GM04503 (cell line): ENCODE data around the gene PET100.
A peak's percentile ranks its signal among the peaks of the same experiment; 100 is the strongest.

Experiments used
- DNase-seq: peaks from one replicate; pipeline ENCODE4 v3.0.0-alpha.2; 2012; ENCODE audit warnings: low read depth

The PET100 gene, protein sequence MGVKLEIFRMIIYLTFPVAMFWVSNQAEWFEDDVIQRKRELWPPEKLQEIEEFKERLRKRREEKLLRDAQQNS

DNA sequence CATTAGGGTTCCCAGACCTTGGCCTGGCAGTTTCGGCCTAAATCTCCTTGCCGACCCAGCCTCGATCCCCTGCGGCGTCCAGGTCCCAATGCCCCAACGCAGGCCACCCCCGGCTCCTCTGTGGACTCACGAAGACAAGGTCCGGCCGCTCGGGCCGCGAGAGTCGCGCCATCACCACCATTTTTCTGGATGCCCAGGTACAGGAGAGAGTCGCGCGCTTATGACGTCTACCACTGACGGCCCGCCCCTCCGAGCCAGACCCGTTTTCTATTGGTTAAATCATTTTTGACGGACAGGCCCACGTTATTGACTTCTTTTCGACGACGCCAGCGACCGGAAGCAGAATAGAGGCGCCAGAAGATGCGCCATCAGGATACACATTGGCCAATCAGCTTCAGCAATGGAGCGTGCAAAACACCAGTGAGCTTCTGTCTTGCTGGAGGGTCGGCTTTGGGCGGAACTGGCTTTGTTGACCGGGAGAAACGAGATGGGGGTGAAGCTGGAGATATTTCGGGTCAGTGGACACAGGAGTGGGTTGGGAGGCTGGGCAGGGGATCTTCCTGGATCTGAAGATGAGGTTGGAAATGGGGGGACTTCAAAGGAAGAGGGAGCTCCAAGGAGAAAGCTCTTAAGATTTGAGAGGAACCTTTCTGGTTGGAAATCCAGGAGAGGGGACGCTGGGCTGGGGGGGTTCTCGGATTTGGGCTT lies at the start of gene PET100, which contains the start of gene XAB2:
PET100 (plus strand) TSS at position 447 of the 708 bp plus-strand sequence; CDS start at position 488, 41 bp downstream.
XAB2 (minus strand) TSS at position 199 of the 708 bp plus-strand sequence; CDS start at position 181, 18 bp downstream.
- peak; percentile 94 for DNase-seq

DNA sequence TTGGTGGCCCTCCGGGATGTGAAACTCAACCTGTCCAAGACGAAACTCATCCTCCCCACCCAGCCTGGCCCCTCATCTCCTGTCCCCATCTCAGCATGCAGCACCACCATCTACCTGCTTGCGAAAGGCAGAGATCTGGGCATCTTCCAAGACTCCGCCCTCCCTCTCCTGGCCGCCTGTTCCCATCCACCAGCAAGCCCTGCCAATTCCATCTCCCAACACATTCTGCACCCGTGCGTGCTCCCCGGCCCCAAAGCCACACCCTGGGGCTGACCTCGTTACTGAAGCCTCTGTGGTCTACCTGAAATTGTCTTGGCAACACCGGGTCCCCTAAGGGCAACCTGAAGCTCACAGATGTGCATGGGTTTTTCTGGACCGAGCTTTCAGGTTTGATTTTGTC lies 47.1 kb upstream of the PET100 start:
- DNase-seq: no peak

DNA sequence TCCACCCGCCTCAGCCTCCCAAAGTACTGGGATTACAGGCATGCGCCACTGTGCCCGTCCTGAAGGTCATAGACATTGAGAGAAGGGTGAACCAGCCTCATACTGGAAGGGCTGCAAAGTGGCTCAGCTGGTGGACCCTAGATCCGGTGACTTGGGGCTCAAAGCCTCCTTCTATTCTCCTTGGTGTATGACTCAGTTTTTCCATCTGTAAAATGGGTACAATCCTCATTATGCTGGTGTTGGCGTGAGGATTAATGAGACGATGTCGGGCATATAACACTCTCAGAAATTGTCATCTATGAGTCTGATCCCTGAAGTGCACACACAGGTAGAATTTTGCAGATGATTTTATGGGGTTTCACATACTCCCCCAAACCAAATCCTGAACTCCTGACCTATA lies 39.8 kb upstream of the PET100 start:
- DNase-seq: no peak

GRCh38 chr19:7590256-7590655 lies 39.3 kb upstream of the PET100 start:
- no peak for DNase-seq

DNA sequence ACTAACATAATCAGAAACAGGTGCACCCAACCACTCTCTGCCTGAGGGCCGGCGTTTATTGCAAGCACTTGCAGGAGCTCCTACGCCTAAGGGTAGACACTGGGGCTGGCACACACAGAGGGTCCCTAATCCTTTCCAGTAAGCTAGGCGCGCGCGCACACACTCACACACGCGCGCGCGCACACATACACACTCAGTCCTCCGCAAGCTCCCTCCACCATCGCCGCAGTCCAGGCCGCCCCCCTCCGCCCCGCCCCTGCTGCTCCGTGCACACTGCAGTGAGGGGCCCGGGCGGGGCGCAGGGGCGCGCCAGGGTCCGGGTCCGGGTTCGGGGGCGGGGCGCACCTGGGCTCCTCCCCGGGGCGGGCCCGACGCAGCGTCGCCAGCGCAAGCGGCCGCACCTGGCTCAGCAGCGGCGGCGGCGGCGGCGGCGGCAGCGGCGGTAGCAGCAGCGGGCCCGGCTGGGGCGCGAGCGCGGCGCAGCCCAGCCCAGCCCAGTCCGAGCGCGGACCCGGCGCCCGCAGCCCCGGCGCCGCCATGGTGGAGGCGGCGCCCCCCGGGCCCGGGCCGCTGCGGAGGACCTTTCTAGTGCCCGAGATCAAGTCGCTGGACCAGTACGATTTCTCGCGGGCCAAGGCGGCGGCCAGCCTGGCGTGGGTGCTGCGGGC lies 34.0 kb upstream of the PET100 start, which contains the start of gene CAMSAP3:
CAMSAP3 (plus strand) TSS at position 398 of the 668 bp plus-strand sequence; CDS start at position 538, 140 bp downstream.
- no peak for DNase-seq

GRCh38 chr19:7596211-7596937 lies 33.2 kb upstream of the PET100 start:
- no peak for DNase-seq

DNA sequence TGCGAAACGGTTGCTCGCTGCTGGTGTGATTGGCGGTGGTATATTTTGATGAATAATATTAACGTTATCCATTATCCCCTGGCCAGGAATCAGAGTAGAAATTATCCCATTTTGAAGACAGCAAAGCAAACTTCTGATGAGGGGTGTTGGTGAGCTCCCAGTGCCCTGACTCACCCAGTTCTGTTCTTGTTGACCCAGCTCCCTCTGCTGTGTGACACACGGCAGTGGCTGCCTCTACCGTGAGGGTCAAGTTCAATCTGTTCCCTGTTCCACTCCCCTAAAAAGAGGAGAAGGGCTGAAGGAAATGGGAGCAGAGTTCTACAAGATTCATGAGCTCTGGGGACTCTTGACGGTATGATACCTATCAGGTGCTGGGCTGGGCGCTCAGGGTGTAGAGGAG lies 31.9 kb upstream of the PET100 start:
- DNase-seq: no peak

GRCh38 chr19:7598180-7598579 lies 31.4 kb upstream of the PET100 start:
- DNase-seq: no peak

DNA sequence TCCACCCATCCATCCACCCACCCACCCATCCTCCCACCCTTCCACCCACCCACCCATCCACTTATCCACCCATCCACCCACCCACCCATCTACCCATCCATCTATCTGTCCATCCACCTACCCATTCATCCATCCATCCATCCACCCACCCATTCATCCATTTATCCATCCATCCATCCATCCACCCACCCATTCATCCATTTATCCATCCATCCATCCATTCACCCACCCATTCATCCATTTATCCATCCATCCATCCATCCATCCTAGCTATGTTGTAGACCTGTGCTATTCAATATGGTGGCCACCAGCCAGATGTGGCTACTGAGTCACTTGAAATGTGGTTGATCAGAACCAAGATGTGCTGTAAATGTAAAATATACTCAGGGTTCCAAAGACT lies 28.9 kb upstream of the PET100 start:
- no peak for DNase-seq

DNA sequence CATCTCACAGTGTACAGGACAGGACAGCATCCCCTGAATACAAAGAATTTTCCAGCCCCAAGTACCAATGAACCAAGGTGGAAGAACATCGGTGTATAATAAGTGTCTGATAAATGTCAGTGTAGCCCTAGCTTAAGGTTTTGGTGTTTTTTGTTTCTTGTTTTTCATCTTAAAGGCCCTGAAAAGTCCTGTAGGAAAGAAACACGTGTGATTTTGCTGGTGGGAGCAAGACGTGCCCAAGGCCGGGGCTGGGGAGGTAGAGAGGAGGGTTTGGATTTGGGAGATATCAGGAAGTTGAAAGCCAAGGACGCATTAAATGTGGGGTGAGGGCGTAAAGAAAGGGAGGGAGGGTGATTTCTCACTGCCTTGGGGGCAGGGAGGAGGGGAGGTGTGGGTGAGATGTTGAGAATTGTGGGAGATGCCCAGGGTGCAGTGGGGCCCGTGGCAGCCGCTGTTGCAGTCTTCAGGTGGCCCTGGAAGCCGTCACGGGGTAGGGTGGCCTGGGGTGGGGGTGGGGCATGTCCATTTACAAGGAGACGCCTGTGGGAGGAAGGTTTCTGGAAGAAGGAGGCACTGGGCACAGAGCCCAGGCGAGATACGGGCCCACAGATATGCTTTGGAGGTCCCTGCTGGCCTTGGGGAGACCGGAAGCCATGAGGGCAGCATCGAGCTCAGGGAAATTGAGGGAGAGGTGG lies 27.2 kb upstream of the PET100 start:
- no peak for DNase-seq

DNA sequence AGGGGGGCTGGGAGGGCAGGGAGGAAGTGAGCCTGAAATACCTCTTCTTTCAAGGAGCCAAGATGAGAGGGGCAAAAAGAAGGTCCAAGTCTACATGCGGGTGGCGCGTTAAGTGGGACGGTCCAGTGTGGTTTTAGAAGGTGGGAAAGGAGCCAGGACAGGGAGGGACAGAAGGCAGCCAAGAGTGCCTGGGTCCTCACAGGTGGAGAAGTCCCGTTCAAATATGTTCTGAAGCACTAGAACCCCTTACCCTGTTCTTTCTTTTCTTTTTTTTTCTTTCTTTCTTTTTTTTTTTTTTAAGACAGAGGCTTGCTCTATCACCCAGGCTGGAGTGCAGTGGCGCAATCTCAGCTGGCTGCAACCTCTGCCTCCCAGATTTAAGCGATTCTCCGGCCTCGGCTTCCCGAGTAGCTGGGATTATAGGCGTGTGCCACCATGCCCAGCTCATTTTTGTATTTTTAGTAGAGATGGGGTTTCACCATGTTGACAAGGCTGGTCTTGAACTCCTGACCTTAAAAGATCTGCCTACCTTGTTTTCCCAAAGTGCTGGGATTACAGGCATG lies 26.6 kb upstream of the PET100 start:
- no peak for DNase-seq

- DNase-seq: no peak
Measured at GRCh38 chr19:7603919-7604318, 25.7 kb upstream of the PET100 start.

DNA sequence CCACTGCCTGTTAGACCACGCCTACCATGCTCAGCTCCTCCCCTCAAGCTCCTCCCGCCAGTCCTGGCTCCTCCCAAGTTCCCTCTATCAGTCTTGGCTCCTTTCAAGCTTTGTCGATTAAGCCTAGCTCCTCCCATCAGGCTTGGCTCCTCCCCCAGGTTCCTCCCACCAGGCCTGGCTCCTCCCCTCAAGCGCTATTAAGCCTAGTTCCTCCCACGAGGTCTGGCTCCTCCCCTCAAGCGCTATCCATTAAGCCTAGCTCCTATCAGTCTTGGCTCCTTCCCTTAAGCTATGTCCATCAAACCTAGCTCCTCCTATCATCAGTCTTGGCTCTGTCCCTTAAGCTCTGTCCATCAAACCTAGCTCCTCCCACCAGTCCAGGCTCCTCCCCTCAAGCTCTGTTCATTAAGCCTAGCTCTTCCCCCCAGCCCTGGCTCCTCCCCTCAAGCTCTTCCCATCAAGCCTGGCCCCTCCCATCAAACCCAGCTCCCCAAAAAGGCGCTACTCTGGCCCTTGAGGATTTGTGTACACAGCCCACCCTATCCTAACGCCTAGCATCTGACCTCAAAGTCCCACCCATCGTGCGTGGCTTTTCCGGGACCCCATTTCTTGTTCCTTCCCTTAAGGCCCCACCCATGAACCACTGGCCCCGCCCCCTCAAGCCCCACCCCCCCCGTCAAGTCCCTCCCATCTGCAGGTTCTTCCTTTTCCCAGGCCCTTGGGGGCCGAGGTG lies 23.9 kb upstream of the PET100 start:
- no peak for DNase-seq

- DNase-seq: no peak
Measured at GRCh38 chr19:7606289-7606688, 23.3 kb upstream of the PET100 start.

DNA sequence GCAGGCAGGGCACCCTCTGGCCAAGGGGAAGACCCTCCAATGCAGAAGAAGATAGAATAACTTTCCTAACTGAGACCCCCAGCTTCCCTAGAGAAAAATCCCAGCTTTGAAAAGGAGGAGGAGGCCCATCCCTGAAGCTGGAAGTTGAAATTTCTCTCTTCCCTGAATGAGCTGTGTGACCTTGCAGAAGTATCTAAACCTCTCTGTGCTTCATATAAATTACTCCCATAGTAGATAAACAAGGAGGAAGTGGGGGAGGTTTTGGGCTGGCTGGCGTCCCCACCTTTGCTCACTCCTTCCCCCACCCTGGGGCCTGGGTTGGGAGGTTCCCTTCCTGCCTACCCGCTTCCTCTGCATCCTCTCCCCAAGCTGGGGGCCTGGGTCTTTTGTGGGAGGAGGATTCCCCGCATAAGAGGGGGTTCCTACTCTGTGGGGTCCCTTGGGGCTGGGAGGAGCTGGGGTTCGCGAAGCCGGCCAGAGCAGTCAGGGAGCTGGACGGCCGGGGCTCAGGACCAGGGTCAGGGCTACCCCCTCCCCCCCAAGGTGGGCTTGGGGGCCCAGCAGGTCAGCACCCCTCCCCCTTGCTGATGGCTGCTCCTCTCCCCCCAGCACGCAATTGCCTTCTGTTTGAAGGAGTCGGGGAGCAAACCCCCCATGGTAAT lies 22.2 kb upstream of the PET100 start:
- DNase-seq: no peak

DNA sequence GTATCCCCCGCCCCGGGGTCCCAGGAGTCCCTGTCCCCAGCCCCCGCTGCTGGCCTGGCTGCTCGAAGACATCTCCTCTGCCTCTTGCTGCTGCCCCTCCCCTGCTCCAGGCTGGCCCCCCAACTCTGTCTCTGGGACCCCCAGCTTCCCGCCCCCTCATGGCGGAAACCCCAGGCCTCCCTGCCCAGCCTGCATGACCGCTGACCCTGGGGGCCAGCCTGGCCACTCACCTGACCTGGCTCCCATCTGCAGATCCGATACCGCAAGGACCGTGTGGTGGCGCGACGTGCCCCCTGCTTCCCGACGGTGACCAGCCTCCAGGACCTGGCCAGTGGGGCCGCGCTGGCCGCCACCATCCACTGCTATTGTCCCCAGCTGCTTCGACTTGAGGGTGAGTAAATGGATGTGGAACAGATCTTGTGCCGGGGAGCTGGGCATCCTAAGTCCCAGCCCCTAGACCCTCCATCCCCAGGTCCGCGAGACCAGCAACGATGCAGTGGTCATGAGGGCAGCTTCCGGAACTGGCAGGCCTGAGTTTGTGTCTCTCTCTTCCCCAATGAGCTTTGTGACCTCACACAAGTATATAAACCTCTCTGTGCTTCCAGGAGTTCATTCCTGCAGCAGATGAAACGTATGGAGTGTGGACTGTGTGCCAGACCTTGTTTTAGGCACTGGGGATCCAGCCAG lies 21.6 kb upstream of the PET100 start:
- DNase-seq: no peak

- DNase-seq: no peak
Measured at GRCh38 chr19:7610491-7611240, 18.9 kb upstream of the PET100 start.

DNA sequence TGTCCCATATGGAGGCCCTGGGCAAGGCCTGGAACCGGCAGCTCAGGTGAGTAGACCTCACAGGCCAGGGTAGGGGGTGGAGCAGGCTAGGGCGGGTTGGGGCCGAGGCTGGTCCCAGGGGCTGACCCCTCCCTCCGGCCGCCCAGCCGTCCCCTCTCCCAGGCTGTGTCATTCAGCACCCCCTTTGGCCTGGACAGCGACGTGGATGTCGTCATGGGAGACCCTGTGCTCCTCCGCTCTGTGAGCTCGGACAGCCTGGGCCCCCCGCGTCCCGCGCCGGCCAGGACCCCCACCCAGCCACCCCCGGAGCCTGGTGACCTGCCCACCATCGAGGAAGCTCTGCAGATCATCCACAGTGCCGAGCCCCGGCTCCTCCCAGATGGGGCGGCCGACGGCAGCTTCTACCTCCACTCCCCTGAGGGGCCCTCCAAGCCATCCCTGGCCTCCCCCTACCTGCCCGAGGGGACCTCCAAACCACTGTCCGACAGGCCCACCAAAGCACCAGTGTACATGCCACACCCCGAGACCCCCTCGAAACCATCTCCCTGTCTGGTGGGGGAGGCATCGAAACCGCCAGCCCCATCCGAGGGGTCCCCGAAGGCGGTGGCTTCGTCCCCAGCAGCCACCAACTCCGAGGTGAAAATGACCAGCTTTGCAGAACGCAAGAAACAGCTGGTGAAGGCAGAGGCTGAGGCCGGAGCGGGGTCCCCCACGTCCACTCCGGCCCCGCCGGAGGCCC lies 17.9 kb upstream of the PET100 start:
- no peak for DNase-seq
